ENCODE data around the gene WDR36. TPM values are rescaled to one million over a fixed set of nuclear protein-coding genes. Genes with fewer than 3 reads are reported as not detected.

The WDR36 gene
- total and polyA plus RNA-seq, 2 of the 8 experiments (the other 6 are each of a cell fraction or from before 2014, with no cell fraction given): 9.3 to 41.8 TPM

DNA sequence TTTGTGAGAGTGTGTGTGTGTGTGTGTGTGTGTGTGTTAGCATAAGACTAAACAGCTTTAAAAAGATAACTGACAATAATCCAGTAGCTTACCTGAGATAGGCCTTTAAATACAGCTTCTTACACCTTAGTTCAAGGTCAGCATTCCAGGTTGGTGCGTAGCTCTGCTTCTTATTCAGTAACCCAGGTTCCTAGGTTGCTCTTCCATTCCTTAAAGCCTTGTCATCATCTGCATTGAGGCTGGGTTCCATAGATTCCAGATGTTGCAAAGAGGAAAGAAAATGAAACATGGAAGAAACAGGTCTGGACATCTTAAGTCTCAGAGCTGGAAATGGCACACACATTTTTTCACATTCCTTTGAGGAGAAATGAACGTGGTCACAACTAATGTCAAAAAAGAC lies 78.1 kb downstream of the WDR36 start (continued):
- TF ChIP-seq CHD7 (IDR thresholded peaks at IDR 0.05; ENCODE audit: insufficient replicate concordance, low read length): no peak
- TF ChIP-seq TBP (IDR thresholded peaks at IDR 0.05; ENCODE audit: low read depth, low read length): no peak
- TF ChIP-seq RNF2 (IDR thresholded peaks at IDR 0.05; ENCODE audit: borderline replicate concordance, low read depth, low read length, missing control alignments, poor library complexity, severe bottlenecking): no peak
